Astrocyte (in vitro differentiated cells and primary cell): Measurements from ENCODE around the gene ATG7. TPM values are rescaled to one million over a fixed set of nuclear protein-coding genes. Genes with fewer than 3 reads are reported as not detected.
A peak's percentile ranks its signal among the peaks of the same experiment; 100 is the strongest.
"Not testable (repeated sequence)": the region's sequence is repeated elsewhere in the genome, so short reads cannot be mapped to it uniquely, and the experiment has no call there.

Experiments used
- DNase-seq: peaks from one replicate; pipeline ENCODE4 v3.0.0-alpha.2; 2010; ENCODE audit warnings: low read depth
- FAIRE-seq: peaks from 2 replicates; lab custom pipeline; 2011; peaks lifted over from hg19 to GRCh38; lab: Jason Lieb, UNC
- H2AFZ ChIP-seq: 2 replicates; pipeline ENCODE4 v1.6.0; 2012; ENCODE audit warnings: low read depth, low read length, inconsistent platforms
- H3K27ac ChIP-seq: 2 replicates; pipeline ENCODE4 v1.5.1; 2011; ENCODE audit warnings: low read depth, low read length, inconsistent platforms
- H3K27me3 ChIP-seq: 2 replicates; pipeline ENCODE4 v1.6.0; 2011; ENCODE audit warnings: low read length, inconsistent platforms; ENCODE audit not compliant: insufficient read depth
- H3K36me3 ChIP-seq: 2 replicates; pipeline ENCODE4 v1.5.1; 2011; ENCODE audit warnings: low read length, inconsistent platforms; ENCODE audit not compliant: insufficient read depth
- H3K4me1 ChIP-seq: 2 replicates; pipeline ENCODE4 v1.5.1; 2011; ENCODE audit warnings: low read length, inconsistent platforms; ENCODE audit not compliant: insufficient read depth
- H3K4me2 ChIP-seq: 2 replicates; pipeline ENCODE4 v1.6.0; 2012; ENCODE audit warnings: low read length, inconsistent platforms
- H3K4me3 ChIP-seq: 2 replicates; pipeline ENCODE4 v1.5.1; 2011; ENCODE audit warnings: low read depth, mild to moderate bottlenecking, low read length, inconsistent platforms; ENCODE audit not compliant: insufficient read depth
- H3K79me2 ChIP-seq: 2 replicates; pipeline ENCODE4 v1.6.0; 2012; ENCODE audit warnings: mild to moderate bottlenecking, low read length, inconsistent platforms; ENCODE audit not compliant: insufficient read depth
- H3K9ac ChIP-seq: 2 replicates; pipeline ENCODE4 v1.6.0; 2012; ENCODE audit warnings: mild to moderate bottlenecking, low read length, inconsistent platforms
- H3K9me3 ChIP-seq: 2 replicates; pipeline ENCODE4 v1.5.1; 2012; ENCODE audit warnings: low read depth, mild to moderate bottlenecking, low read length, inconsistent platforms; ENCODE audit not compliant: insufficient read depth
- H4K20me1 ChIP-seq: 2 replicates; pipeline ENCODE4 v1.6.0; 2012; ENCODE audit warnings: low read length, inconsistent platforms; ENCODE audit not compliant: insufficient read depth
- H3K27ac Mint-ChIP-seq: one replicate; pipeline ENCODE4 v1.8.0; 2021; ENCODE audit warnings: mild to moderate bottlenecking, mixed read lengths; ENCODE audit not compliant: unreplicated experiment
- H3K27me3 Mint-ChIP-seq: one replicate; pipeline ENCODE4 v1.8.0; 2021; ENCODE audit warnings: low read depth, mixed read lengths; ENCODE audit not compliant: unreplicated experiment
- H3K36me3 Mint-ChIP-seq: one replicate; pipeline ENCODE4 v1.8.0; 2021; ENCODE audit warnings: low read depth, mixed read lengths; ENCODE audit not compliant: unreplicated experiment
- H3K4me1 Mint-ChIP-seq: one replicate; pipeline ENCODE4 v1.8.0; 2021; ENCODE audit warnings: low read depth, mixed read lengths; ENCODE audit not compliant: unreplicated experiment
- H3K4me3 Mint-ChIP-seq: one replicate; pipeline ENCODE4 v1.8.0; 2021; ENCODE audit warnings: mild to moderate bottlenecking, moderate library complexity, mixed read lengths; ENCODE audit not compliant: unreplicated experiment
- H3K9me3 Mint-ChIP-seq: one replicate; pipeline ENCODE4 v1.8.0; 2021; ENCODE audit warnings: mild to moderate bottlenecking, mixed read lengths; ENCODE audit not compliant: unreplicated experiment
- CTCF ChIP-seq: IDR thresholded peaks from 2 replicates; pipeline ENCODE4 v1.5.1; 2011; ENCODE audit warnings: low read depth, mild to moderate bottlenecking, inconsistent platforms, low read length, moderate library complexity; ENCODE audit not compliant: insufficient read depth
- EZH2 ChIP-seq: IDR thresholded peaks from 2 replicates; pipeline ENCODE4 v1.6.1; 2012; ENCODE audit warnings: mild to moderate bottlenecking, low read length, inconsistent platforms; ENCODE audit not compliant: insufficient read depth
- total RNA-seq: library from RNA; stranded (reverse); gene quantifications from 2 replicates; pipeline ENCODE4 v1.2.1, GENCODE V29; 2021

Gene ATG7
- total RNA-seq, 1 donor from 2014 or later: 29.5 TPM

- TF ChIP-seq EZH2: no peak
- no peak for TF ChIP-seq CTCF
- Histone ChIP-seq H3K36me3 (no peaks in the 10 kb centered on the region), H3K4me2 (peak overlapping the region; percentile 25), H4K20me1 (peaks cover 5% of the 10 kb centered on the region), H3K27ac (no peak overlapping the region), H3K27me3 (no peaks in the 10 kb centered on the region), H3K4me1 (peaks cover 6% of the 10 kb centered on the region), H3K9ac (no peak overlapping the region), H3K4me3 (no peak overlapping the region), H3K9me3 (no peaks in the 10 kb centered on the region), H3K79me2 (peaks cover 15% of the 10 kb centered on the region), H2AFZ (no peak overlapping the region)
- H3K4me1 Mint-ChIP-seq: peaks cover 5% of the 10 kb centered on the region
- peaks cover 7% of the 10 kb centered on the region for H3K36me3 Mint-ChIP-seq
- H3K9me3 Mint-ChIP-seq: peaks cover 4% of the 10 kb centered on the region
- H3K27me3 Mint-ChIP-seq: peaks cover 10% of the 10 kb centered on the region
- H3K27ac Mint-ChIP-seq: no peak overlapping the region
- H3K4me3 Mint-ChIP-seq: no peak overlapping the region
- no peak for FAIRE-seq
- no peak for DNase-seq
Measured at GRCh38 chr3:11251807-11252176, 20.4 kb upstream of the ATG7 start.

DNA sequence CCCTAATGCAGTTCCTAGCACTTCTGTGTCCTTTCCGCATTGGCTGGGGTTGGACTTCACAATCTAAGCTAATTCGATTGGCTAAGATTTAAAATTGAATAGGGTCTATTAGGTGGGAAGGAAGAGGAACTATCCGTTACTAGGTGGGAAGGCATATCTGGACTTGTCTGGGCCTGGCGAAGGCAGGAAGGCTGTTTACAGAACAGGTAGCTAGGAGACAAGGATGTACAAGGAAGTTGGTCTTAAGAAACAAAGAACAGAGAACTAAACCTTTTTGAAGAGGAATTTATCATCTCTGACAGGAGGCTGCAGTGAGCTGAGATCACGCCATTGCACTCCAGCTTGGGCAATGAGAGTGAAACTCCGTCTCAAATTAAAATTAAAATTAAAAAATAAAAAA is 17.3 kb upstream of the ATG7 start:
- H3K4me1 Mint-ChIP-seq: no peaks in the 10 kb centered on the region
- FAIRE-seq: no peak

GRCh38 chr3:11255537-11255936 is 16.7 kb upstream of the ATG7 start:
- H3K9ac ChIP-seq, FAIRE-seq, H3K27ac ChIP-seq, H3K4me3 ChIP-seq, H3K4me1 ChIP-seq, H3K4me3 Mint-ChIP-seq, H3K9me3 ChIP-seq, H3K4me2 ChIP-seq, H4K20me1 ChIP-seq, H3K27me3 ChIP-seq, H3K79me2 ChIP-seq, H3K27ac Mint-ChIP-seq, H3K4me1 Mint-ChIP-seq, H2AFZ ChIP-seq: not testable (repeated sequence)
- DNase-seq: peak; percentile 57
- H3K36me3 Mint-ChIP-seq: peaks cover 23% of the 10 kb centered on the region
- H3K27me3 Mint-ChIP-seq: peaks cover 18% of the 10 kb centered on the region
- H3K9me3 Mint-ChIP-seq: peaks cover 14% of the 10 kb centered on the region
- H3K36me3 ChIP-seq: peaks cover 11% of the 10 kb centered on the region

More for the DNA sequence above, 17.3 kb upstream of the ATG7 start:
- Histone ChIP-seq H3K36me3 (peaks cover 11% of the 10 kb centered on the region), H2AFZ (no peak overlapping the region), H3K4me3 (no peak overlapping the region), H3K9me3 (no peaks in the 10 kb centered on the region), H3K27ac (no peak overlapping the region), H3K4me1 (no peaks in the 10 kb centered on the region), H4K20me1 (no peaks in the 10 kb centered on the region), H3K79me2 (peaks cover 6% of the 10 kb centered on the region), H3K27me3 (no peaks in the 10 kb centered on the region), H3K9ac (no peak overlapping the region), H3K4me2 (no peak overlapping the region)
- H3K36me3 Mint-ChIP-seq: peaks cover 17% of the 10 kb centered on the region
- no peak overlapping the region for H3K4me3 Mint-ChIP-seq
- peaks cover 18% of the 10 kb centered on the region for H3K27me3 Mint-ChIP-seq
- TF ChIP-seq EZH2 (no peak), CTCF (no peak)
- no peak for DNase-seq
- no peak overlapping the region for H3K27ac Mint-ChIP-seq
- H3K9me3 Mint-ChIP-seq: peaks cover 8% of the 10 kb centered on the region
